ENCODE measurements around the gene SRM.
"Not testable (repeated sequence)": the region's sequence is repeated elsewhere in the genome, so short reads cannot be mapped to it uniquely, and the experiment has no call there.

The SRM gene

DNA sequence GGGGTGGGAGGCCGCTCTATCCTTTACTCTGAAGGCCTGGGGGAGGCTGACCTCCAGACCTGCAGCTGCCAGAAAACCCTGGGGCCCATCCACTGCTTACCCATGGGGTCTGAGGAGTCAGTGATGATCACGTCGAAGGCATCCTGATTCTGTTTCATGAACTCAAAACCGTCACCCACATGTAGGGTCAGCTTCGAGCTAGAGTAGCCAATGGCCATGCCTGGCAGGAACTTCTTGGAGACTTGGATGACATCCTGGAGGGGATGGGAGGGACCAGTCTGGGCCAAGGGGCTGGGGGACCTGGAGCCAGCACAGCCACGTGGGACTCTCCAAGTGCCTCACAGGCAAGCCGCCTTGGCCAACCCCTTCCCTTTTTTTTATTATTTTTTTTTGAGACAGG, 3.3 kb downstream of the SRM start:
- no peak for DNase-seq
- H3K36me3 ChIP-seq (ENCODE audit: control insufficient read depth, insufficient read depth, low read length), result peaks cover 15% of the 10 kb centered on the region
- no peaks in the 10 kb centered on the region for H3K27me3 ChIP-seq (replicated peaks; ENCODE audit: control insufficient read depth, insufficient read depth, low read length, poor library complexity, severe bottlenecking)
- H3K9me3 ChIP-seq (ENCODE audit: control insufficient read depth, low read length), result no peaks in the 10 kb centered on the region
- no peak overlapping the region for H3K27ac ChIP-seq (ENCODE audit: insufficient read depth, low read length, poor library complexity, severe bottlenecking)
- H3K4me3 ChIP-seq (ENCODE audit: insufficient read depth, low read depth, low read length, poor library complexity, severe bottlenecking), result no peak overlapping the region
- H3K4me1 ChIP-seq (ENCODE audit: control insufficient read depth, insufficient read depth, low read length, poor library complexity, severe bottlenecking), result peaks cover 17% of the 10 kb centered on the region

- Histone ChIP-seq H3K27me3 (replicated peaks; ENCODE audit: control insufficient read depth, insufficient read depth, low read length, poor library complexity, severe bottlenecking) (no peaks in the 10 kb centered on the region), H3K9me3 (ENCODE audit: control insufficient read depth, low read length) (no peaks in the 10 kb centered on the region), H3K36me3 (ENCODE audit: control insufficient read depth, insufficient read depth, low read length) (peaks cover 15% of the 10 kb centered on the region), H3K27ac (ENCODE audit: insufficient read depth, low read length, poor library complexity, severe bottlenecking) (no peak overlapping the region), H3K4me1 (ENCODE audit: control insufficient read depth, insufficient read depth, low read length, poor library complexity, severe bottlenecking) (peaks cover 12% of the 10 kb centered on the region), H3K4me3 (ENCODE audit: insufficient read depth, low read depth, low read length, poor library complexity, severe bottlenecking) (no peak overlapping the region)
- DNase-seq, result no peak
Observed at GRCh38 chr1:11055676-11056075, 4.1 kb downstream of the SRM start.

- no peak for DNase-seq
- Histone ChIP-seq H3K36me3 (ENCODE audit: control insufficient read depth, insufficient read depth, low read length) (peaks cover 15% of the 10 kb centered on the region), H3K9me3 (ENCODE audit: control insufficient read depth, low read length) (no peaks in the 10 kb centered on the region), H3K4me1 (ENCODE audit: control insufficient read depth, insufficient read depth, low read length, poor library complexity, severe bottlenecking) (peaks cover 12% of the 10 kb centered on the region), H3K27ac (ENCODE audit: insufficient read depth, low read length, poor library complexity, severe bottlenecking) (no peak overlapping the region), H3K27me3 (replicated peaks; ENCODE audit: control insufficient read depth, insufficient read depth, low read length, poor library complexity, severe bottlenecking) (no peaks in the 10 kb centered on the region), H3K4me3 (ENCODE audit: insufficient read depth, low read depth, low read length, poor library complexity, severe bottlenecking) (no peak overlapping the region)
Observed at GRCh38 chr1:11054666-11055065, 5.2 kb downstream of the SRM start.

- peaks cover 15% of the 10 kb centered on the region for H3K36me3 ChIP-seq (ENCODE audit: control insufficient read depth, insufficient read depth, low read length)
- no peak overlapping the region for H3K27ac ChIP-seq (ENCODE audit: insufficient read depth, low read length, poor library complexity, severe bottlenecking)
- DNase-seq, result no peak
- H3K9me3 ChIP-seq (ENCODE audit: control insufficient read depth, low read length), result no peaks in the 10 kb centered on the region
- no peak overlapping the region for H3K4me3 ChIP-seq (ENCODE audit: insufficient read depth, low read depth, low read length, poor library complexity, severe bottlenecking)
- H3K27me3 ChIP-seq (replicated peaks; ENCODE audit: control insufficient read depth, insufficient read depth, low read length, poor library complexity, severe bottlenecking), result no peaks in the 10 kb centered on the region
- H3K4me1 ChIP-seq (ENCODE audit: control insufficient read depth, insufficient read depth, low read length, poor library complexity, severe bottlenecking), result peaks cover 7% of the 10 kb centered on the region
Observed at GRCh38 chr1:11054181-11054580, 5.6 kb downstream of the SRM start.

DNA sequence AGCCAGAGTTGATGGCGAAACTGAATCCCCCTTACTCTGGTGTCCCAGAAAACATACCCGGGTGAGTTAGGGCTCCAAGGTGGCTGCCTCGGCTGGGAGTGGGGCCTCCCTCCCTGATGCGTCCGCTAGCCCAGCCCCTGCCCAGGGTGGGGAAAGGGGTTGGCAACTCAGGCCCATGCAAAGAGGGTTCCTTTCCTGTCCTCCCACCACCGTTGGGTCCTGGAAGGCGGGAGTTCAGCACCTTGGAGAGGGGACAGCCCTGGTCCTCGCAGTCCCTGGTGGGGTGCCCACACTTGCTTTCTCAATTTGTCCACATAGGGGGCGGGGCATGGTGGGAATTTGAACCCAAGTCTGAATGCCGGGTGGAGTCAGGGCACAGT, 6.1 kb downstream of the SRM start:
- no peak for DNase-seq
- Histone ChIP-seq H3K9me3 (ENCODE audit: control insufficient read depth, low read length) (no peaks in the 10 kb centered on the region), H3K36me3 (ENCODE audit: control insufficient read depth, insufficient read depth, low read length) (peaks cover 15% of the 10 kb centered on the region), H3K27me3 (replicated peaks; ENCODE audit: control insufficient read depth, insufficient read depth, low read length, poor library complexity, severe bottlenecking) (no peaks in the 10 kb centered on the region), H3K4me1 (ENCODE audit: control insufficient read depth, insufficient read depth, low read length, poor library complexity, severe bottlenecking) (peaks cover 3% of the 10 kb centered on the region), H3K27ac (ENCODE audit: insufficient read depth, low read length, poor library complexity, severe bottlenecking) (no peak overlapping the region), H3K4me3 (ENCODE audit: insufficient read depth, low read depth, low read length, poor library complexity, severe bottlenecking) (no peak overlapping the region)

DNA sequence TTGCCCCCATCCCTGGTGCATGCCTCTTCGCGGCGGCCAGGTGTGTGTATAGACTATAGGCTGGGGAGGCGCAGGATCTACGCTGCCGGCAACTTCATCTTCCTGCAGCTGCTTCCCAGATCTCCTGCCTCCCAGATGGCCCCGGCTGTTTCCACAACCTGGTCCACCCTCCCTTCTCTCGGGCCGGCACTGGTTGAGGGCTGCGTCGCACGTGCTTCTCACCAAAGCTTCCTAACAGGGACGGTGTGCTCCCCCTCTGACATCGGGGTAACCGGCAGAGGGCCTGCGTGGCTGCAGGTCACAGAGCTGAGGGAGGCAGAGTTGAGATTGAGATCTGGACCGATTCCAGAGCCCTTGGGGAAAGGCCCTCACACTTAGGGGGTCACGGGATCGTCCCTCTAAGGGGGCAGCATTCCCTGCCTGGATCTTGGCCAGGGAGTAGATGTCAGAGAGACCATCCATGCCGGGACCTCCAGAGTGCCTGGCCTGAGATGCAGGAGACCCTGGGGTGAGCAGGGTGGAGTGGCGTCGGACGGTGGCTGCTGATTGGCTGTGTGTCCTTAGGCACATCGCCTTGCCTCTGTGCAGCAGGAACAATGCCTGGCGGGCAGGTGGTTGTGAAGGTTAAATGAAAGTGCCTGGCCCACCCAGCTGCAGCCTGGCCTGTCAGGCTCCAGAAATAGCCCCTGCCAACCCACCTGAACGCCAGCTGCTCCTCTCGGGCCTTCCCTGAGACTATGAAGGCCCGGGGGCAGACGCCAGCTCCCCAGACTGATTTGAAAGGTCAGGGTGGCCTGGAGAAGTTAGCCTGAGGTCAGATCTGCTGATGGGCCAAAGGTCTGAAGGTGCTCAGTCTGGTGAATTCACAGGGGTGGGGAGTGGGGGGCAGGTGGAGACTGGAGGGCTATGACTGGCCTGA, 6.7 kb downstream of the SRM start:
- H3K27me3 ChIP-seq (replicated peaks; ENCODE audit: control insufficient read depth, insufficient read depth, low read length, poor library complexity, severe bottlenecking), result no peaks in the 10 kb centered on the region

GRCh38 chr1:11051781-11052511, 7.9 kb downstream of the SRM start:
- DNase-seq, result no peak
- Histone ChIP-seq H3K36me3 (ENCODE audit: control insufficient read depth, insufficient read depth, low read length) (peaks cover 15% of the 10 kb centered on the region), H3K4me3 (ENCODE audit: insufficient read depth, low read depth, low read length, poor library complexity, severe bottlenecking) (no peak overlapping the region), H3K27me3 (replicated peaks; ENCODE audit: control insufficient read depth, insufficient read depth, low read length, poor library complexity, severe bottlenecking) (no peaks in the 10 kb centered on the region), H3K9me3 (ENCODE audit: control insufficient read depth, low read length) (no peaks in the 10 kb centered on the region), H3K4me1 (ENCODE audit: control insufficient read depth, insufficient read depth, low read length, poor library complexity, severe bottlenecking) (no peaks in the 10 kb centered on the region), H3K27ac (ENCODE audit: insufficient read depth, low read length, poor library complexity, severe bottlenecking) (no peak overlapping the region)

More for the DNA sequence above, 6.7 kb downstream of the SRM start:
- Histone ChIP-seq H3K36me3 (ENCODE audit: control insufficient read depth, insufficient read depth, low read length) (peaks cover 15% of the 10 kb centered on the region), H3K9me3 (ENCODE audit: control insufficient read depth, low read length) (no peaks in the 10 kb centered on the region), H3K4me3 (ENCODE audit: insufficient read depth, low read depth, low read length, poor library complexity, severe bottlenecking) (no peak overlapping the region), H3K4me1 (ENCODE audit: control insufficient read depth, insufficient read depth, low read length, poor library complexity, severe bottlenecking) (no peaks in the 10 kb centered on the region), H3K27ac (ENCODE audit: insufficient read depth, low read length, poor library complexity, severe bottlenecking) (no peak overlapping the region)
- no peak for DNase-seq

GRCh38 chr1:11051121-11051520, 8.7 kb downstream of the SRM start:
- H3K27ac ChIP-seq (ENCODE audit: insufficient read depth, low read length, poor library complexity, severe bottlenecking); H3K4me3 ChIP-seq (ENCODE audit: insufficient read depth, low read depth, low read length, poor library complexity, severe bottlenecking); H3K36me3 ChIP-seq (ENCODE audit: control insufficient read depth, insufficient read depth, low read length); DNase-seq; H3K9me3 ChIP-seq (ENCODE audit: control insufficient read depth, low read length); H3K27me3 ChIP-seq (replicated peaks; ENCODE audit: control insufficient read depth, insufficient read depth, low read length, poor library complexity, severe bottlenecking); H3K4me1 ChIP-seq (ENCODE audit: control insufficient read depth, insufficient read depth, low read length, poor library complexity, severe bottlenecking): not testable (repeated sequence)

DNA sequence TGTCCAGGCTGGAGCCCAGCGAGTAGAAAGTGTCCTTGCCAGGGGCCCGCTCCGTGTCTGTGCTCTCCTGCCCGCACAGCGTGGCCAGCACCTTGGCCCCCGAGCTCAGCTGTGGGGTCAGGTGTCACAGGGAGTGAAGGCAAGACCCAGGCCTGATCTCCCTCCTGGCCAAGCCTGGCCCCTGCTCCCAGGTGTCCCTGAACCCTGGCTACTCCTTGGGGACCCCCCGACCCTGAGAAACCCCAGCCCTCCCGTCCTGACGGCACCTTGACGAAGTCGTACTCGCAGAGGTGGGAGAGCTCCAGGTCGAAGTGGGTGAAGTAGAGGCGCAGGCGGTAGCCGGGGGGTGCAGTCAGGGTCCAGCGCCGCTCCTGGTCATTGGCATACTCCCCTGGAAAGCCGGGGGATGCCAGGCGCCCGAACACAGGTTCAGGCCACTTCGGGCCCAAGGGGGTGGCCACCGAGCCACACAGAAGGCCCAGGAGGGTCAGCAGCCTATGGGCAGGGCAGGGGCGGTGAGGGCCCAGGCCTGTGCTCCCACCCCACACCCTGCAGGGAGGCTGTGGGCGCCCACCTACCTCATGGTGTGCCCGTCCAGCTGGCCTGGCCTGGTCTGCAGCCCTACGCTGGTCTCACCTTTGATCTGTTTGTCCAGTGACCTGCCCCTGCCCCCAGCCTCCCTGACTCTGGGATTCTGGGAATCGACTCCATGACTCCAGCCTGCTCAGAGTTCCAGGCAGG, 13.0 kb downstream of the SRM start, which contains the start of gene MASP2:
Gene MASP2, minus strand, starts transcription at position 615 of the 741 bp plus-strand sequence. Its CDS starts 32 bp downstream, at position 583.
- no peaks in the 10 kb centered on the region for H3K4me1 ChIP-seq (ENCODE audit: control insufficient read depth, insufficient read depth, low read length, poor library complexity, severe bottlenecking)
- no peaks in the 10 kb centered on the region for H3K27me3 ChIP-seq (replicated peaks; ENCODE audit: control insufficient read depth, insufficient read depth, low read length, poor library complexity, severe bottlenecking)
- H3K9me3 ChIP-seq (ENCODE audit: control insufficient read depth, low read length), result no peaks in the 10 kb centered on the region
- H3K36me3 ChIP-seq (ENCODE audit: control insufficient read depth, insufficient read depth, low read length), result no peaks in the 10 kb centered on the region
- no peak for DNase-seq
- no peak within 1 kb of the TSS for H3K27ac ChIP-seq (ENCODE audit: insufficient read depth, low read length, poor library complexity, severe bottlenecking)
- no peak within 1 kb of the TSS for H3K4me3 ChIP-seq (ENCODE audit: insufficient read depth, low read depth, low read length, poor library complexity, severe bottlenecking)

- Histone ChIP-seq H3K9me3 (ENCODE audit: control insufficient read depth, low read length) (no peaks in the 10 kb centered on the region), H3K27me3 (replicated peaks; ENCODE audit: control insufficient read depth, insufficient read depth, low read length, poor library complexity, severe bottlenecking) (no peaks in the 10 kb centered on the region), H3K4me1 (ENCODE audit: control insufficient read depth, insufficient read depth, low read length, poor library complexity, severe bottlenecking) (no peaks in the 10 kb centered on the region), H3K27ac (ENCODE audit: insufficient read depth, low read length, poor library complexity, severe bottlenecking) (no peak overlapping the region), H3K36me3 (ENCODE audit: control insufficient read depth, insufficient read depth, low read length) (no peaks in the 10 kb centered on the region), H3K4me3 (ENCODE audit: insufficient read depth, low read depth, low read length, poor library complexity, severe bottlenecking) (no peak overlapping the region)
- DNase-seq, result no peak
Observed at GRCh38 chr1:11046270-11046566, 13.6 kb downstream of the SRM start.
